ENCODE data around the gene RRP1. TPM values are rescaled to one million over a fixed set of nuclear protein-coding genes. Genes with fewer than 3 reads are reported as not detected.

RRP1 gene
- total and polyA plus RNA-seq, 9 donors, result 8.5 to 29.3 (median 22.6) TPM

DNA sequence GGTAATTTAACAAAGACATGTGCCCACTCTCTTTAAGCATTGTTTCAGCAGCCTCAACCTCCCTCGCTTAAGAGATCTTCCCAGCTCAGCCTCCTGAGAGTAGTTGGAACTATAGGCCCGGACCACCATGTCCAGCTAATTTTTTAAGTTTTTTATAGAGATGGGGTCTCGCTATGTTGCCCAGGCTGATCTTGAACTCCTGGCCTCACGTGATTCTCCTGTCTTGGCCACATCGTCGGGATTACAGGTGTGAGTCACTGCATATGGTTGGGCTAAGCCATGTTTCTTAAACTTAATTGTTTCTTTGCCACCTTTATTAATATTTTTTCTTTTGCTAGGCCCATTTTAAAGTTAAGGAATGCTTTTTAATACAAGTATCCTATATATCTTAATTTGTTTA lies 57.1 kb downstream of the RRP1 start:
- 94 to 95% (median 95%) methylated on average over 6 of the region's 6 CpGs for WGBS, 3 donors
- DNase-seq, result no peak

GRCh38 chr21:43847301-43847700 lies 57.9 kb downstream of the RRP1 start:
- WGBS, 3 donors, result 89 to 96% (median 93%) methylated on average over 14 of the region's 14 CpGs
- intact Hi-C loops (cut with DNase I), result no loop called here
- TF ChIP-seq EP300 (IDR thresholded peaks at IDR 0.05) (no peak), CTCF (IDR thresholded peaks at IDR 0.05) (no peak), POLR2A (IDR thresholded peaks at IDR 0.05) (no peak)
- H3K4me3 ChIP-seq, result no peak overlapping the region
- H3K27me3 ChIP-seq, result no peaks in the 10 kb centered on the region
- no peak overlapping the region for H3K27ac ChIP-seq
- DNase-seq, result no peak
- no peaks in the 10 kb centered on the region for H3K4me1 ChIP-seq (ENCODE audit: insufficient read depth)
- no peaks in the 10 kb centered on the region for H3K9me3 ChIP-seq
- H3K36me3 ChIP-seq, result no peaks in the 10 kb centered on the region

More for the DNA sequence above, 57.1 kb downstream of the RRP1 start:
- no peaks in the 10 kb centered on the region for H3K36me3 ChIP-seq
- intact Hi-C loops (cut with DNase I), result no loop called here
- no peaks in the 10 kb centered on the region for H3K27me3 ChIP-seq
- no peak overlapping the region for H3K4me3 ChIP-seq
- no peak for TF ChIP-seq CTCF (IDR thresholded peaks at IDR 0.05)
- TF ChIP-seq EP300 (IDR thresholded peaks at IDR 0.05), result no peak
- no peak for TF ChIP-seq POLR2A (IDR thresholded peaks at IDR 0.05)
- no peaks in the 10 kb centered on the region for H3K9me3 ChIP-seq
- H3K27ac ChIP-seq, result no peak overlapping the region
- H3K4me1 ChIP-seq (ENCODE audit: insufficient read depth), result no peaks in the 10 kb centered on the region

DNA sequence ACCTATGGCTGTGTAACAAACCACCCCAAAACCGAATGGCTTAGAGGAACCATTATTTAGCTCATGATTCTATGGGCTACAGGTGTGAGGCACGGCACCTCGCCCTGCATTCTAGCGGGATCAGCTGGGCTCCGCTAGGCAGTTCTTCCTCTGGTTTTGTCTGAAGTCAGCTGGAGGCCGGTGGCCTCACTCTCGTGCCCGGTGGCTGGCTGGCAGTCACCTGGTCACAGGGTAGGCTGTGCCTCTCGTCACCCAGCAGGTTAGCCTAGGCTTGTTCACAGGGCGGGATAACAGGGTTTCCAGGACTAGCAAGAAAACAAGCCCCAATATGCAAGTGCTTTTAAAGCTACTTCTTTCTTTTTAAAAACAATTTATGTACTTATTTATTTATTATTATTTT lies 59.4 kb downstream of the RRP1 start:
- intact Hi-C loops (cut with DNase I), result no loop called here
- 89 to 94% (median 91%) methylated on average over 10 of the region's 10 CpGs for WGBS, 3 donors
- Histone ChIP-seq H3K27me3 (no peaks in the 10 kb centered on the region), H3K9me3 (no peaks in the 10 kb centered on the region), H3K36me3 (no peaks in the 10 kb centered on the region), H3K4me3 (no peak overlapping the region), H3K4me1 (ENCODE audit: insufficient read depth) (no peaks in the 10 kb centered on the region), H3K27ac (no peak overlapping the region)
- DNase-seq, result no peak
- TF ChIP-seq POLR2A (IDR thresholded peaks at IDR 0.05) (no peak), EP300 (IDR thresholded peaks at IDR 0.05) (no peak), CTCF (IDR thresholded peaks at IDR 0.05) (no peak)

DNA sequence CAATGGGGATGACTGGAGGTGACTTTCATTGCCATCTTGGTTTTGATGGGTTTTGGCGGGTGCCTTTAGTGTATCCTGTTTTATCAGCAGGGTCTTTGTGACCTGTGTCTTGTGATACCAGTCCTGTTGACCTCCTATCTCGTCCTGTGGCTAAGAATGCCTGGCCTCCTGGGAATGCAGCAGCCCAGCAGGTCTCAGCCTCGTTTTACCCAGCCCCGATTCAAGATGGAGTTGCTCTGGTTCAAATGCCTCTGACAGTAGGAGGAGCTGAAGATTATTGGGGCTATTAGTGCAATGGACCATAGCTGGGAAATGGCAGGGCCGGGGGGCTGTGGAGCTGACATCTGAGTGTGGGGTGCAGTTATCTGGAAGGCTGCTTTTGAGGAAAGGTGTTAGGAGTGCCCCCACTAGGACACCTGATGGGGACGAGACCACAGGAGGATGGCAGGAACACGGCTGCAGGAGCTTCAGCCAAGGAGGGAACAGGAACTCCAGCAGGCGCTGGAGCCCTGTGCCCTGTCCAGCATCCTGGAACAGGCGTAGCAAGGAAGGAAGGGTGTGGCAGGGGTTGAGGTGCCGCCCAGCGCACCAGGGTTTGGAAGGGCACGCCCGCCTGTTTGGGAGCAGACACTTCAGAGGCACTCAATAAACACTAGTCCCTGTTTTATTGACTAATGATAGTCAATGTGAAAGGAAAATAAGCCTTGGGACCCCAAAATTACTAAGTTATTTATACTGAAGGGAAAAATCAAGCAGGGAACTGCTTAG lies 60.3 kb downstream of the RRP1 start:
- no peaks in the 10 kb centered on the region for H3K36me3 ChIP-seq
- no peaks in the 10 kb centered on the region for H3K27me3 ChIP-seq
- intact Hi-C loops (cut with DNase I), result no loop called here
- H3K4me3 ChIP-seq, result no peak overlapping the region
- H3K9me3 ChIP-seq, result no peaks in the 10 kb centered on the region
- no peak for DNase-seq
- H3K4me1 ChIP-seq (ENCODE audit: insufficient read depth), result no peaks in the 10 kb centered on the region
- 71 to 81% (median 78%) methylated on average over 13 of the region's 13 CpGs for WGBS, 3 donors
- no peak overlapping the region for H3K27ac ChIP-seq
- TF ChIP-seq CTCF (IDR thresholded peaks at IDR 0.05), result no peak
- no peak for TF ChIP-seq EP300 (IDR thresholded peaks at IDR 0.05)
- no peak for TF ChIP-seq POLR2A (IDR thresholded peaks at IDR 0.05)
